Inferior parietal cortex (tissue), 1 donor: ENCODE results near the gene PTPRN.
"Not testable (repeated sequence)": the region's sequence is repeated elsewhere in the genome, so short reads cannot be mapped to it uniquely, and the experiment has no call there.

ENCODE experiments used
- DNase-seq: peaks from one replicate; pipeline ENCODE4 v3.0.0-alpha.2; 2016; ENCODE audit errors: extremely low spot score

Gene PTPRN

DNA sequence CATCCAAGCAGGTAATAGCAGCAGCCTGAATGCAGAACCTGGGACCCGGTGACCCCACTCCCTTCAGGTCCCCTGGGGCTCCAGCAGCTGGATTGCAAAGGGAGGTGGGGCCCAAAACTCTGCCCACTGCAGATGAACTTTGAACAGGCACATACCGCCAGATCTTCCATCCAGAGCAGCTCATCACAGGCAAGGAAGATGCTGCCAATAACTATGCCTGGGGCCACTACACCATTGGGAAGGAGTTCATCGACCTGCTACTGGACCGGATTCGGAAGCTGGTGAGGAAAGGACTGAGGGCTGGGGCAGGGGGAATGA, 39.2 kb downstream of the PTPRN start:
- DNase-seq: no peak

DNA sequence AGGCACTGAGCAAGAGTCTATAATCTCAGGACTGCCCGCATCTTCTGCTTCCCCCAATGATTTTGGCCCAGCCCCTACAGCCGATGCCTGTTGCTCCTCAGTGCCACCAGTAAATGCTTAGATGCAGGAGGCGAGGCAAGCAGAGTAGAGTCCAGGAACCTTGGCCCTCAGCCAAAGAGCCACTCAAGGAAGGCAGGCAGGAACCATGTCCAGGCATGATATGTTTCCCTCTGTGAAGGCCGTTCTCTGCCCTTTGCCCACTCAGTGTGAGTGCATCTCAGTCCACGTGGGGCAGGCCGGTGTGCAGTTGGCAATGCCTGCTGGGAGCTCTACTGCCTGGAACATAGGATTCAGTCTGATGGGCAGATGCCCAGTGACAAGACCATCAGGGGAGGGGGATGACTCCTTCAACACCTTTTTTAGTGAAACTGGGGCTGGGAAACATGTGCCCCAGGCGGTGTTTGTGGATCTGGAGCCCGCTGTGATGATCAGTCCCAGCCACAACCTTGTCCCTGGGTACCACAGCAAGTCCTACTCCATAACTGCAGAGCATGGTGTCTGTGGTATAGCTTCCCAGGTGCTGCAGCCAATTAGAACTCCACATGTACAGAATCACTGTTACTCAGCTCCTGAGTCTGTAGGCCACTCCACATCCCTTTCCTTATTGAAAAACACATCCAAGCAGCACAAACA, 39.7 kb downstream of the PTPRN start:
- no peak for DNase-seq

- DNase-seq: no peak
Observed at GRCh38 chr2:219268294-219268693, 40.9 kb downstream of the PTPRN start.

GRCh38 chr2:219266886-219267285, 42.3 kb downstream of the PTPRN start:
- DNase-seq: no peak

DNA sequence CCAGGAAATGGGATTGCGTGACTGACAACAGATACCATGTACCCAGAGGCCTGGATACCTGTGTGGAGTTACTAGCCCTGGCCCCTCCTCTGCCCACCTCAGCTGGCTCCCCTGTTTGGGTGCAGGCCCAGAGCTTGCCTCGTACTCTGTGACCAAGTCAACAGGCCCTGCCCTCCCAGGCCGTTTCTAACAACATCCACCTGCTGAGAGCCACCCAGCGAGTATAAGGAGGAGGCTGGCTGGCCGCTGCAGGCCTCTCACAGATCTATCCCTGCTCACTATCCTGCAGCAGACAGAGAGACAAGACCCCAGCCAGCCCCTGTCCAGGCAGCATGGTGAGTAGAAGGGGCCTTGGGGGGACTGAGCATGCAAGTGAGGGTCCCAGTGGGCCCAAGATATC, 43.0 kb downstream of the PTPRN start:
- no peak for DNase-seq

- DNase-seq: peak; percentile 34
Observed at GRCh38 chr2:219261024-219261855, 48.0 kb downstream of the PTPRN start.

GRCh38 chr2:219258942-219259341, 50.3 kb downstream of the PTPRN start:
- DNase-seq: not testable (repeated sequence)

DNA sequence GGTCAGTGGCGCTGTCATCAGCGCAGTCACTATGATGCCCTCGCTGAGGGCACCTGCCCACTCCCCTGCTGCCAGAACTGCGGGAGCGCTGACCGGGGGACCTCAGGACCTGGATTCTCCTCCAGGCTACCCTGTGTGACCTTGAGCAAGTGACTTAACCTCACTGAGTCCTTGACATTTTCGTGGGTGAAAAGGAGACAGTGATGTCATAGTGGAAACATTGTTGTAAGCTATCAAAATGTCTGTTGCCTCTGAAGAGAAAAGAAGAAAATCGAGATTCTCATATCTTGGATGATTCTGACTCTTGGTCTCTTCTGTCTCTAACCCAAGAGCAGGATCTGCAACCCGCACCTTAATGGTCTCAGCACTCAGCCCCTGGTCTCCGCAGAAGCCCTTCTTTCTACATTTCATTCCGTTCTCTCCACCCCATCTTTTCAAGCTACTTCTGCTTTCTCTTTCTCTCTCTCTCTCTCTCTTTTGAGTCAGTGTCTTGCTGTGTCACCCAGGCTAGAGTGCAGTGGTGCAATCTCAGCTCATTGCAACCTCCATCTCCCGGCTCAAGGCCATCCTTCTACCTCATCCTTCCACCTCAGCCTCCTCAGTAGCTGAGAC, 54.5 kb downstream of the PTPRN start:
- peak; percentile 25 for DNase-seq

- peak; percentile 77 for DNase-seq
Observed at GRCh38 chr2:219253753-219254589, 55.2 kb downstream of the PTPRN start, which contains the start of gene TUBA4A. Gene TUBA4A (minus strand): TSS chr2:219253918. CDS start chr2:219253858, 60 bp downstream.

DNA sequence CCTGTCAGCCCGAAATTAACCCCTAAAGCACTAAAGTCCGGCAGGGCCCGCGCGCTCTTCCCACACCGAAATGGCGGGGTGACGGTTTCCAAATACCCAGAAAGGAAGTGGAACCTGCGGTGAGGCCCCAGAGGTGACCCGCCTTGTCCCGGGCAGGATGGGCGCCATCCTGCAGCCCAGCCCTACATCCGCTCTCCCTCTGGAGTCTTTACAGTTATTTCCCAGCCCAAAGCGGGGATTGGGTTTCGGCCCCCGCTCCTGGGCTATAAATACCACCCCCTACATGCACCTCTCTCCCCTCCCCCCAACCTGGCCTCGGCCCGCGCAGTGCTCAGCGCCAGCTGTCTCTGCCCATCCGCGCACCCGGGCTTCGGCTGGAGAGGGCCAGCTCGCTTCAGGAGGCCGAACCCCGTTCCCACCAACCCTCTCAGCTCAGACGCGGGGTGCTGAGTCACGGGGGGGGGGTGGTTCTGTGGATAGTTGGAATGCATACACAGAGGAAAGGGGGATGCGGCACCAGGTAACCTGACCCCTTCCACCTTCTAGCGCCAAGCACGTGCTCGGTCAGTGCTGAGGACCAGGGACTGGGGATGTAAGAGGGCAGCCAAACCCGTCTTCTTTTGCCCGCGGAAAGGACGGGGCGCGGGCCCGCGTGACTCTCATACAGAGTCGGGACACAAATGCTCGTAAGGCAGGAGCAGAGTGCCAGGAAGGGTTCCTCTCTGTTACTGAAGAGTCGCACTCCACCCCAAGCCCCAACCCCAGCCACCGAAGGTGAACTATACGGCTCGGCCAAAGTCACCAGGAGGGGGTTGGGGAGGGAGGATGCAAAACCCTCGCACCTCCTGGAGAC, 56.1 kb downstream of the PTPRN start, which contains the start of gene TUBA4B:
TSS of gene TUBA4B (plus strand) at position 344 of the 853 bp plus-strand sequence. CDS start at position 509, 165 bp downstream.
- DNase-seq: peak; percentile 4

GRCh38 chr2:219252570-219252899, 56.7 kb downstream of the PTPRN start:
- DNase-seq: no peak

DNA sequence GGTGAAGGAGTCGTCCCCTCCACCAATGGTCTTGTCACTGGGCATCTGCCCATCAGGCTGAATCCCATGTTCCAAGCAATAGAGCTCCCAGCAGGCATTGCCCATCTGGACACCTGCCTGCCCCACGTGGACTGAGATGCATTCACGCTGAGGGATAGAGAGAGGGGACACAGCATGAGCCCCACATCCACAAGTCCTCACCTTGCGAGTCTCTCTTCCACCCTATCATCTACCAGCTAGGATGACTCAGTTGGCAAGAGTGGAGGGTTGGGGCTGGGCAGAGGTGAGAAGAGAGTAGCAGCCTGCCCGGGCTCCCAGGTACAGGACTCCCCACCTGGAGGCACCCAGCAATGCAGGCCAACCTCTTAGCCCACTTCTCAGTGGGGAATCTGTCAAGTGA, 57.1 kb downstream of the PTPRN start:
- DNase-seq: no peak

DNA sequence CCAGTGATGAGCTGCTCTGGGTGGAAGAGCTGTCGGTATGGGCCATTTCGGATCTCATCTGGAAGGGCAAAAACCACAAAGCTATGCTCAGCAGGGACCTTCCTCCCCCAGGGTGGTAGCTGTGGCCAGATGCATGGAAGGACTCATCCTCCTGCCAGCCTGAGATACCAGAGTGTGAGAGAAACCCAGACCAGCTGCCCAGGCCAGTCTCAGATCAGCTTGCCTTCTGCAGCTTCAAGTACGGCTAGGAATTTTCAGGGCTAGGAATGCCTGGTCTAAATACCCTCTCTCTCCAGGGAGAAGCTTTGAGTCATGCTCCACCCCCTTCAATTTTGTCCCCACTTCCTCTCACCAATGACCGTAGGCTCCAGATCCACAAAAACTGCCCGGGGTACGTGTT, 57.5 kb downstream of the PTPRN start:
- no peak for DNase-seq

GRCh38 chr2:219250049-219250781, 59.0 kb downstream of the PTPRN start:
- DNase-seq: no peak

DNA sequence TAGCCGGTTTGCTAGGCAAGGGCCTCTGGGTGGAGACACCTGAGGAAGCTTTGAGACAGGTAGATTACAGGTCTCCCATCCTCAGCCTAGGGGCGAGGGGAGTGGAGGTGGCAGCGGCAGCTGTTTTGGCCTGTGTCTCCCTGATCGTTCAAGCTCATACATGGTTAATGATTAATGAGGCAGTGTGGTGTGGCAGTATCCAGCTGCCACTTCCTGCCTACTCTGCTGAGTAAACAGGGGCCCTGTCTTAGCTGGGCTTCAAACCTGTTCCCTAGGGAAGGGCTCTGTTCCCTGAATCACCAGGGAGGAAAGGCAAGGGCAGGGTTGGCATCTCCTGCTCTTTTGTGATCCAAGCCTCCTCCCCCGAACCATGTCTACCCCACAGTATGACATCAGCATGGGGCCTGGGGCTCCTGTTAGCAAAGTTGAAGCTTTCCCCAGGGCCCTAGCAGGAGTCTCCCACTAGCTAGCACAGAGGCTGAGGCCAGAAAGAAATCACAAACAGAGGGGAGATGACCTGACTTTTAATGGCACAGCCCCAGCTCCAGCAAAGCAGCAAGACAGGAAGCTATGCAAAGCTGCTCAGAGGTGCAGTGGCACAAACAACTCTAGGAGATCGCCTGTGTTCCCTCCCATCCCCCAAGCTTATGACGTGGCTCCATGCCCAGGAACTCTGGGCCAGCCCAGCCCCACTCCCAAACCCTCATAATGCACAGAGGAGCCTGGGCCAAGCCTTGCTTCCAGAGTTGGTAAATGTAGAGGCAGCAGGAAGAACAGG, 59.8 kb downstream of the PTPRN start:
- peak; percentile 45 for DNase-seq

GRCh38 chr2:219248845-219249202, 60.4 kb downstream of the PTPRN start:
- no peak for DNase-seq

- DNase-seq: no peak
Observed at GRCh38 chr2:219247678-219248642, 61.2 kb downstream of the PTPRN start.

- no peak for DNase-seq
Observed at GRCh38 chr2:219246559-219246958, 62.6 kb downstream of the PTPRN start.
